H1 (cell line): ENCODE measurements around the gene MAST1. TPM values are rescaled to one million over a fixed set of nuclear protein-coding genes. Genes with fewer than 3 reads are reported as not detected.

Source experiments
- CTCF ChIA-PET: fragments of 300-600 bp; sonication (Branson Sonifier 250); formaldehyde crosslinking; loops from one replicate; lab custom pipeline; 2021; ENCODE audit not compliant: partially characterized antibody; lab: Charles Lee
- POLR2A ChIA-PET: fragments of 300-600 bp; sonication (Branson Sonifier 250); formaldehyde crosslinking; loops from one replicate; lab custom pipeline; 2021; ENCODE audit warnings: inconsistent platforms; ENCODE audit not compliant: partially characterized antibody; lab: Charles Lee
- DNase-seq, 2 experiments: peaks; one replicate each; pipeline versions ENCODE4 v3.0.0 to v3.0.0-alpha.2; 2010 to 2022; ENCODE audit warnings: low spot score in 2 of 2, low read depth in 1 of 2, mixed read lengths in 1 of 2
- FAIRE-seq: peaks from 2 replicates; lab custom pipeline; 2011; peaks lifted over from hg19 to GRCh38; lab: Jason Lieb, UNC
- H2AFZ ChIP-seq: 2 replicates; pipeline ENCODE4 v1.8.1; 2012; ENCODE audit warnings: low read length, inconsistent platforms
- H2AK5ac ChIP-seq: 2 replicates; pipeline ENCODE4 v1.6.1; 2013; ENCODE audit warnings: low read depth, low read length
- H2BK120ac ChIP-seq: replicated peaks from 2 replicates; pipeline ENCODE3; 2013; ENCODE audit warnings: low read depth, low read length, inconsistent platforms
- H2BK12ac ChIP-seq: 2 replicates; pipeline ENCODE4 v1.6.1; 2013; ENCODE audit warnings: low read depth, low read length
- H2BK15ac ChIP-seq: 2 replicates; pipeline ENCODE4 v1.6.1; 2013; ENCODE audit warnings: low read length
- H2BK20ac ChIP-seq: 2 replicates; pipeline ENCODE4 v1.6.1; 2013; ENCODE audit warnings: low read length
- H2BK5ac ChIP-seq: 2 replicates; pipeline ENCODE4 v1.6.1; 2013; ENCODE audit warnings: low read depth, low read length
- H3K14ac ChIP-seq: 2 replicates; pipeline ENCODE4 v1.6.1; 2013; ENCODE audit warnings: inconsistent platforms; ENCODE audit not compliant: insufficient read length
- H3K18ac ChIP-seq: 2 replicates; pipeline ENCODE4 v1.6.1; 2013; ENCODE audit warnings: low read length; ENCODE audit errors: extremely low read depth
- H3K23ac ChIP-seq: 2 replicates; pipeline ENCODE4 v1.6.1; 2013; ENCODE audit warnings: inconsistent platforms; ENCODE audit not compliant: insufficient read length
- H3K23me2 ChIP-seq: 2 replicates; pipeline ENCODE4 v1.6.1; 2013; ENCODE audit warnings: low read depth, low read length
- H3K27ac ChIP-seq: 2 replicates; pipeline ENCODE4 v1.6.1; 2011; ENCODE audit warnings: low read depth, low read length, inconsistent platforms
- H3K27me3 ChIP-seq, 4 experiments: replicated peaks in 1 of 4; 1 replicate in 1 of 4; 2 replicates in 3 of 4; pipeline versions ENCODE4 v1.6.1 to v1.8.1; 2011 to 2013; ENCODE audit warnings: low read length in 3 of 4, mild to moderate bottlenecking in 3 of 4, inconsistent platforms in 2 of 4, mixed read lengths in 2 of 4, moderate library complexity in 1 of 4; ENCODE audit not compliant: control insufficient read depth in 3 of 4, insufficient read depth in 3 of 4; ENCODE audit errors: extremely low read depth in 1 of 4
- H3K36me3 ChIP-seq, 4 experiments: 2 replicates each; pipeline versions ENCODE4 v1.6.1 to v1.8.1; 2011 to 2013; ENCODE audit warnings: mild to moderate bottlenecking in 4 of 4, low read length in 3 of 4, moderate library complexity in 2 of 4, control low read depth in 1 of 4, inconsistent platforms in 1 of 4; ENCODE audit not compliant: insufficient read depth in 4 of 4, control insufficient read depth in 2 of 4
- H3K4ac ChIP-seq: replicated peaks from 2 replicates; pipeline ENCODE3; 2013; ENCODE audit warnings: low read length, low read depth, mixed read lengths, inconsistent platforms; ENCODE audit not compliant: insufficient read length
- H3K4me1 ChIP-seq, 4 experiments: replicated peaks in 1 of 4; 1 replicate in 1 of 4; 2 replicates in 3 of 4; pipeline versions ENCODE4 v1.6.1 to v1.8.1; 2011 to 2013; ENCODE audit warnings: low read length in 3 of 4, inconsistent platforms in 2 of 4, mixed read lengths in 1 of 4; ENCODE audit not compliant: insufficient read depth in 4 of 4, control insufficient read depth in 3 of 4
- H3K4me2 ChIP-seq, 2 experiments: 2 replicates each; pipeline versions ENCODE4 v1.6.1 to v1.8.1; 2011 to 2013; ENCODE audit warnings: low read depth in 2 of 2, low read length in 2 of 2, control low read depth in 1 of 2, inconsistent platforms in 1 of 2, mild to moderate bottlenecking in 1 of 2; ENCODE audit not compliant: insufficient read depth in 1 of 2
- H3K4me3 ChIP-seq, 4 experiments: fragments of 200-600, 300-600 bp in 1 of 4; sonication (generic), shearing (Covaris generic), sonication (Bioruptor Twin) in 1 of 4; 2 replicates each; pipeline versions ENCODE4 v1.5.1 to v1.8.1; 2011 to 2016; ENCODE audit warnings: low read length in 4 of 4, low read depth in 3 of 4, control low read depth in 2 of 4, inconsistent platforms in 2 of 4, mild to moderate bottlenecking in 2 of 4, mixed read lengths in 1 of 4, moderate library complexity in 1 of 4; ENCODE audit not compliant: insufficient read depth in 2 of 4; ENCODE audit errors: extremely low read depth in 1 of 4
- H3K56ac ChIP-seq: replicated peaks from 2 replicates; pipeline ENCODE3; 2013; ENCODE audit warnings: low read depth, mild to moderate bottlenecking, mixed read lengths, low read length, inconsistent platforms; ENCODE audit not compliant: insufficient read length
- H3K79me1 ChIP-seq: 2 replicates; pipeline ENCODE4 v1.6.1; 2013; ENCODE audit warnings: low read depth, low read length, control low read depth
- H3K79me2 ChIP-seq, 2 experiments: 2 replicates each; pipeline versions ENCODE4 v1.6.1 to v1.8.1; 2012 to 2013; ENCODE audit warnings: low read length in 2 of 2, mild to moderate bottlenecking in 2 of 2, inconsistent platforms in 1 of 2; ENCODE audit not compliant: insufficient read depth in 2 of 2, control insufficient read depth in 1 of 2
- H3K9ac ChIP-seq, 4 experiments: replicated peaks in 1 of 4; 1 replicate in 1 of 4; 2 replicates in 3 of 4; pipeline versions ENCODE4 v1.6.1 to v1.8.1; 2011 to 2013; ENCODE audit warnings: low read depth in 3 of 4, low read length in 3 of 4, control low read depth in 2 of 4, mild to moderate bottlenecking in 2 of 4, moderate library complexity in 2 of 4, inconsistent platforms in 1 of 4; ENCODE audit errors: extremely low read depth in 1 of 4
- H3K9me3 ChIP-seq, 2 experiments: 2 replicates each; pipeline versions ENCODE4 v1.6.1 to v1.8.1; 2012 to 2013; ENCODE audit warnings: mild to moderate bottlenecking in 2 of 2, moderate library complexity in 2 of 2, control low read depth in 1 of 2, inconsistent platforms in 1 of 2, low read depth in 1 of 2, low read length in 1 of 2, mixed read lengths in 1 of 2; ENCODE audit not compliant: insufficient read depth in 2 of 2
- H4K20me1 ChIP-seq, 2 experiments: replicated peaks in 1 of 2; 2 replicates each; pipeline versions ENCODE3 to v1.8.1; 2011 to 2013; ENCODE audit warnings: inconsistent platforms in 2 of 2, low read length in 2 of 2, mild to moderate bottlenecking in 1 of 2; ENCODE audit not compliant: insufficient read depth in 2 of 2, control insufficient read depth in 1 of 2
- H4K5ac ChIP-seq: 2 replicates; pipeline ENCODE4 v1.6.1; 2013; ENCODE audit warnings: low read length, low read depth, mixed read lengths, inconsistent platforms; ENCODE audit not compliant: insufficient read length
- H4K8ac ChIP-seq: 2 replicates; pipeline ENCODE4 v1.8.0; 2013; ENCODE audit warnings: mild to moderate bottlenecking, moderate library complexity, low read length, inconsistent platforms; ENCODE audit not compliant: insufficient read depth; ENCODE audit errors: extremely low read depth
- H4K91ac ChIP-seq: replicated peaks from 2 replicates; pipeline ENCODE3; 2013; ENCODE audit warnings: low read length, mixed read lengths, inconsistent platforms; ENCODE audit not compliant: insufficient read length
- POLR2A ChIP-seq, 2 experiments: IDR thresholded peaks; 1 replicate in 1 of 2; 2 replicates in 1 of 2; pipeline ENCODE4 v1.6.1; 2011; ENCODE audit warnings: low read depth in 2 of 2, low read length in 2 of 2, mild to moderate bottlenecking in 2 of 2; ENCODE audit errors: control extremely low read depth in 1 of 2
- RNF2 ChIP-seq: fragments of 200-900, 300-1000 bp; sonication (generic); IDR thresholded peaks from 2 replicates; pipeline ENCODE4 v1.7.1; 2016; ENCODE audit warnings: borderline replicate concordance, low read depth, mild to moderate bottlenecking, antibody characterized with exemption, low read length; ENCODE audit not compliant: poor library complexity, severe bottlenecking; ENCODE audit errors: missing control alignments
- WGBS, 2 experiments: shearing (Covaris generic) in 1 of 2; methylation state at CpG; one replicate each; pipeline versions ENCODE4 v1.1.6 to v1.1.7; 2013 to 2015; ENCODE audit warnings: low lambda C conversion rate in 2 of 2, mixed read lengths in 2 of 2, inconsistent platforms in 1 of 2, low coverage in 1 of 2, missing lambda C conversion rate in 1 of 2; ENCODE audit not compliant: insufficient replicate concordance in 2 of 2, insufficient coverage in 1 of 2, insufficient read length in 1 of 2; ENCODE audit errors: extremely low coverage in 1 of 2, missing lambda C conversion rate in 1 of 2; 5-methylcytosine and 5-hydroxymethylcytosine counted together
- polyA plus RNA-seq, 7 experiments: library from polyadenylated mRNA; depleted of rRNA in 3 of 7; stranded (reverse) in 5 of 7; unstranded in 2 of 7; fragments of >200 nt in 5 of 7; fragments of 200-250 nt in 2 of 7; gene quantifications; 1 replicate in 5 of 7; 2 replicates in 1 of 7; 4 replicates in 1 of 7; pipeline versions ENCODE4 v1.2.1 to v1.2.3, GENCODE V29; 2011 to 2013; ENCODE audit warnings: missing spikeins in 2 of 7, mixed read lengths in 2 of 7
- total RNA-seq: library from RNA; stranded (reverse); fragmentation: NEBNext Ultra II Directional; extraction: Animal tissue kit (Norgen Biotek cat#: 25700); gene quantifications from 2 replicates; pipeline ENCODE4 v1.2.1, GENCODE V29; 2021

The MAST1 gene
- total and polyA plus RNA-seq, 2 of the 8 experiments (the other 6 are each of a cell fraction or from before 2014, with no cell fraction given): 15.6 to 28.3 TPM

DNA sequence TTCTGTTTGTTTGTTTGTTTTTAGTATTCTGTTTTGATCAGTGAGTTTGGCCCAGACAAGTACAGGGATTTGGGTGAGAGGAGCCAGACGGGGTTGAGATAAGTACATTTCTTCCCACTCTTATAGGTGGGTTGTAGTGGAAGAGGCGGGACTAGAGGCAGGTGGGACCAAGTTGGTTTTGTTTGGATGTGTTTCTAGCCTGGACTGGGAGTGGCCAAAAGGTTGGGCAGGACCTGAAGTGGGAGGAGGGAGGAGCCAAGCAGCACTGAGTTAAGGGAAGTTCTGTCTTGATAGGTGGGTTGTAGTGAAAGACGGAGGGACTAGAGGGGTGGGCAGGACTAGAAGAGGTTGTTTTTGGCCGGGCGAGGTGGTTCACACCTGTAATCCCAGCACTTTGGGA, 33.9 kb downstream of the MAST1 start:
- TF ChIP-seq POLR2A (IDR thresholded peaks at IDR 0.05; ENCODE audit: control extremely low read depth in 1 of 2, low read depth in 2 of 2, low read length in 2 of 2) (no peak), RNF2 (no peak)
- no peak overlapping the region for H2AK5ac ChIP-seq
- no peak overlapping the region for H2BK12ac ChIP-seq
- H3K79me2 ChIP-seq: no peaks in the 10 kb centered on the region
- peaks cover 5% of the 10 kb centered on the region; the same call in 1 of the 2 replicates for H3K23me2 ChIP-seq
- no peak overlapping the region for H2AFZ ChIP-seq
- no peak overlapping the region for H3K56ac ChIP-seq
- CTCF ChIA-PET: interaction anchor here (0.6 to 1.3 kb wide), 4 partner anchors 24 to 217 kb away, joined by 3 read pairs; partner anchors contain the start of gene FARSA
- FAIRE-seq (no peak), DNase-seq (no peak)
- no peak overlapping the region for H3K14ac ChIP-seq
- POLR2A ChIA-PET: interaction anchor here (0.7 to 2.4 kb wide), 7 partner anchors 8 to 292 kb away, joined by 3 to 16 read pairs (median 4); partner anchors contain the start of genes DNASE2 and GCDH
- no peak overlapping the region for H4K91ac ChIP-seq
- peaks cover 0 to 1% (median under 1%) of the 10 kb centered on the region in 4 experiments; a peak in 3 of 7 replicates for H3K4me1 ChIP-seq
- no peak overlapping the region for H3K27ac ChIP-seq
- peaks cover 0 to 2% of the 10 kb centered on the region in 2 experiments for H4K20me1 ChIP-seq
- H4K8ac ChIP-seq: no peak overlapping the region
- no peaks in the 10 kb centered on the region for H3K79me1 ChIP-seq
- no peaks in the 10 kb centered on the region for H3K27me3 ChIP-seq
- H3K4ac ChIP-seq: no peak overlapping the region
- no peak overlapping the region for H2BK20ac ChIP-seq
- no peak overlapping the region for H3K23ac ChIP-seq
- no peak overlapping the region for H3K9ac ChIP-seq
- H2BK120ac ChIP-seq: no peak overlapping the region
- H4K5ac ChIP-seq: no peak overlapping the region
- H3K9me3 ChIP-seq: peaks cover 0 to 5% of the 10 kb centered on the region in 2 experiments; a peak in 1 of 4 replicates
- H3K36me3 ChIP-seq: peaks cover 0 to 27% (median 13%) of the 10 kb centered on the region in 4 experiments
- H3K4me3 ChIP-seq: no peak overlapping the region
- WGBS, 2 experiments: 90% methylated on average over 5 of the region's 5 CpGs; no CpG with 5 or more reads in 1 of the 2 experiments
- H2BK5ac ChIP-seq: no peak overlapping the region
- no peak overlapping the region for H3K4me2 ChIP-seq
- no peak overlapping the region for H2BK15ac ChIP-seq
- H3K18ac ChIP-seq: no peak overlapping the region
